Measurements from ENCODE around the gene SLC25A13. TPM values are rescaled to one million over a fixed set of nuclear protein-coding genes. Genes with fewer than 3 reads are reported as not detected.

Gene SLC25A13
- total RNA-seq, 1 donor from 2014 or later = 28.5 TPM

GRCh38 chr7:96120445-96121225 lies 201.3 kb downstream of the SLC25A13 start:
- intact Hi-C loops (cut with micrococcal nuclease) = no loop called here
- peaks cover 33% of the 10 kb centered on the region for H3K36me3 Mint-ChIP-seq (ENCODE audit: low read depth)
- no peak for DNase-seq
- no peak overlapping the region for H3K4me3 Mint-ChIP-seq
- no peak for TF ChIP-seq CTCF (IDR thresholded peaks at IDR 0.05)
- H3K4me1 Mint-ChIP-seq = no peaks in the 10 kb centered on the region
- no peaks in the 10 kb centered on the region for H3K9me3 Mint-ChIP-seq
- H3K27ac Mint-ChIP-seq = no peak overlapping the region
- CTCF ChIA-PET = interaction anchor here (1.0 kb wide), 1 partner anchor 11 kb away, joined by 3 read pairs; no protein-coding TSS in a partner anchor
- no peak for ATAC-seq (ENCODE audit: low read depth)
- no peaks in the 10 kb centered on the region for H3K27me3 Mint-ChIP-seq
- POLR2A ChIA-PET = no interaction called here

GRCh38 chr7:96118449-96119001 lies 203.4 kb downstream of the SLC25A13 start:
- no peak for TF ChIP-seq CTCF (IDR thresholded peaks at IDR 0.05)
- no peak for ATAC-seq (ENCODE audit: low read depth)
- POLR2A ChIA-PET = no interaction called here
- H3K36me3 Mint-ChIP-seq (ENCODE audit: low read depth) = peaks cover 28% of the 10 kb centered on the region
- no peaks in the 10 kb centered on the region for H3K4me1 Mint-ChIP-seq
- CTCF ChIA-PET = no interaction called here
- DNase-seq = no peak
- H3K4me3 Mint-ChIP-seq = no peak overlapping the region
- H3K27ac Mint-ChIP-seq = no peak overlapping the region
- intact Hi-C loops (cut with micrococcal nuclease) = no loop called here
- H3K9me3 Mint-ChIP-seq = no peaks in the 10 kb centered on the region
- no peaks in the 10 kb centered on the region for H3K27me3 Mint-ChIP-seq

GRCh38 chr7:96116173-96116572 lies 205.7 kb downstream of the SLC25A13 start:
- intact Hi-C loops (cut with micrococcal nuclease) = no loop called here
- Mint-ChIP-seq H3K27ac (no peak overlapping the region), H3K9me3 (peaks cover 4% of the 10 kb centered on the region), H3K4me1 (no peaks in the 10 kb centered on the region), H3K36me3 (ENCODE audit: low read depth) (peaks cover 14% of the 10 kb centered on the region), H3K27me3 (peaks cover 5% of the 10 kb centered on the region), H3K4me3 (no peak overlapping the region)
- POLR2A ChIA-PET = no interaction called here
- DNase-seq (no peak), ATAC-seq (ENCODE audit: low read depth) (no peak)
- TF ChIP-seq CTCF (IDR thresholded peaks at IDR 0.05) = no peak
- CTCF ChIA-PET = no interaction called here

GRCh38 chr7:96114190-96114589 lies 207.7 kb downstream of the SLC25A13 start:
- Mint-ChIP-seq H3K4me3 (no peak overlapping the region), H3K27me3 (peaks cover 7% of the 10 kb centered on the region), H3K9me3 (peaks cover 5% of the 10 kb centered on the region), H3K27ac (no peak overlapping the region), H3K36me3 (ENCODE audit: low read depth) (no peaks in the 10 kb centered on the region), H3K4me1 (no peaks in the 10 kb centered on the region)
- TF ChIP-seq CTCF (IDR thresholded peaks at IDR 0.05) = no peak
- ATAC-seq (ENCODE audit: low read depth) = no peak
- intact Hi-C loops (cut with micrococcal nuclease) = no loop called here
- POLR2A ChIA-PET = no interaction called here
- no peak for DNase-seq
- CTCF ChIA-PET = no interaction called here

GRCh38 chr7:96111405-96111804 lies 210.5 kb downstream of the SLC25A13 start:
- no peaks in the 10 kb centered on the region for H3K36me3 Mint-ChIP-seq (ENCODE audit: low read depth)
- H3K27me3 Mint-ChIP-seq = peaks cover 7% of the 10 kb centered on the region
- intact Hi-C loops (cut with micrococcal nuclease) = no loop called here
- peaks cover 5% of the 10 kb centered on the region for H3K9me3 Mint-ChIP-seq
- no peak overlapping the region for H3K4me3 Mint-ChIP-seq
- DNase-seq (no peak), ATAC-seq (ENCODE audit: low read depth) (no peak)
- no peak overlapping the region for H3K27ac Mint-ChIP-seq
- no peak for TF ChIP-seq CTCF (IDR thresholded peaks at IDR 0.05)
- no peaks in the 10 kb centered on the region for H3K4me1 Mint-ChIP-seq
- ChIA-PET POLR2A (no interaction called here), CTCF (no interaction called here)

All from activated B cell treated with CpG ODN at 0.5 μM for 24 hours (primary cell).